Peyer's patch (tissue), 4 donors: ENCODE data around the gene AP4B1. TPM values are rescaled to one million over a fixed set of nuclear protein-coding genes. Genes with fewer than 3 reads are reported as not detected.

Source experiments
- DNase-seq, 3 donors: peaks; one replicate each; pipeline ENCODE4 v3.0.0-alpha.2; 2017 to 2019
- H3K27ac ChIP-seq, 4 donors: fragments of 200-600 bp; sonication (generic); one replicate each; pipeline ENCODE4 v1.5.1; 2016 to 2019
- H3K27me3 ChIP-seq, 2 donors: fragments of 200-600 bp; sonication (generic); one replicate each; pipeline ENCODE4 v1.5.1; 2019
- H3K36me3 ChIP-seq, 3 donors: fragments of 200-600 bp; sonication (generic); one replicate each; pipeline ENCODE4 v1.5.1; 2016 to 2019
- H3K4me1 ChIP-seq, 4 donors: fragments of 200-600 bp; sonication (generic); one replicate each; pipeline ENCODE4 v1.5.1; 2016 to 2019
- H3K4me3 ChIP-seq, 4 donors: fragments of 200-600 bp; sonication (generic); 1 replicate in 3 of 4; 2 replicates in 1 of 4; pipeline ENCODE4 v1.5.1; 2016 to 2019; ENCODE audit warnings: mild to moderate bottlenecking in 1 of 4
- H3K9me3 ChIP-seq, 4 donors: fragments of 200-600 bp; sonication (generic); one replicate each; pipeline ENCODE4 v1.5.1; 2016 to 2019; ENCODE audit warnings: mild to moderate bottlenecking in 1 of 4
- CTCF ChIP-seq, 6 experiments: fragments of 450-650 bp in 4 of 6; fragments of 200-600 bp in 2 of 6; sonication (generic) in 1 of 6; IDR thresholded peaks; one replicate each; pipeline ENCODE4 v1.5.1; 2017 to 2019; ENCODE audit warnings: antibody characterized with exemption in 6 of 6, mild to moderate bottlenecking in 3 of 6, moderate library complexity in 1 of 6
- POLR2A ChIP-seq, 2 donors: fragments of 450-650 bp; IDR thresholded peaks; one replicate each; pipeline ENCODE4 v1.5.1; 2017; ENCODE audit warnings: antibody characterized with exemption in 2 of 2, mild to moderate bottlenecking in 2 of 2, moderate library complexity in 2 of 2
- total RNA-seq, 4 donors: library from RNA; depleted of rRNA; stranded (reverse); fragments of >200 nt; gene quantifications; one replicate each; pipeline ENCODE4 v1.1.0, GENCODE V29; 2016

AP4B1 gene
- total RNA-seq, 4 donors from 2014 or later = 20.8 to 45.8 (median 40.1) TPM

- DNase-seq = no peak
- no peaks in the 10 kb centered on the region for H3K27me3 ChIP-seq
- no peaks in the 10 kb centered on the region for H3K9me3 ChIP-seq
- no peaks in the 10 kb centered on the region for H3K4me1 ChIP-seq
- no peak overlapping the region for H3K4me3 ChIP-seq
- H3K27ac ChIP-seq = no peak overlapping the region
- TF ChIP-seq CTCF (IDR thresholded peaks at IDR 0.05) (no peak), POLR2A (IDR thresholded peaks at IDR 0.05) (no peak)
- peaks cover 0 to 29% (median 0%) of the 10 kb centered on the region in 3 donors for H3K36me3 ChIP-seq
Observed at GRCh38 chr1:113849072-113849471, 55.5 kb downstream of the AP4B1 start.

GRCh38 chr1:113846391-113847035, 58.1 kb downstream of the AP4B1 start:
- H3K36me3 ChIP-seq = peaks cover 0 to 28% (median 0%) of the 10 kb centered on the region in 3 donors
- no peaks in the 10 kb centered on the region for H3K27me3 ChIP-seq
- no peaks in the 10 kb centered on the region for H3K4me1 ChIP-seq
- DNase-seq = no peak
- H3K9me3 ChIP-seq = no peaks in the 10 kb centered on the region
- H3K27ac ChIP-seq = no peak overlapping the region
- no peak for TF ChIP-seq CTCF (IDR thresholded peaks at IDR 0.05)
- no peak for TF ChIP-seq POLR2A (IDR thresholded peaks at IDR 0.05)
- H3K4me3 ChIP-seq = no peak overlapping the region

Other genes starting within 250 kb of the AP4B1 start
- gene PHTF1, start 145.3 kb downstream of the AP4B1 start, total RNA-seq = 10 to 100 TPM in 3 of 4 donors, 1 to 10 TPM in 1; 4.9 to 19.0 (median 13.7) TPM
- 10 to 100 TPM; 18.2 to 25.6 (median 23.3) TPM for gene RSBN1, start 92.3 kb downstream of the AP4B1 start, total RNA-seq
- gene PTPN22, start 33.1 kb downstream of the AP4B1 start, total RNA-seq = 10 to 100 TPM; 11.4 to 16.9 (median 13.2) TPM
- gene BCL2L15, start 17.2 kb downstream of the AP4B1 start, total RNA-seq = 100 to 1,000 TPM in 3 of 4 donors, 10 to 100 TPM in 1; 38.0 to 249 (median 119) TPM
- gene DCLRE1B, start 527 bp upstream of the AP4B1 start, total RNA-seq = 1 to 10 TPM in 3 of 4 donors, under 1 TPM in 1; 0.53 to 5.8 (median 3.2) TPM
- 10 to 100 TPM; 34.7 to 51.2 (median 42.1) TPM for gene HIPK1, start 24.5 kb upstream of the AP4B1 start, total RNA-seq
- 10 to 100 TPM in 1 of 4 donors, 1 to 10 TPM in 3; 3.3 to 12.0 (median 7.8) TPM for gene OLFML3, start 74.7 kb upstream of the AP4B1 start, total RNA-seq
- not detected for gene SYT6, start 249.1 kb upstream of the AP4B1 start, total RNA-seq